ENCODE data around the gene AK1.
A peak's percentile ranks its signal among the peaks of the same experiment; 100 is the strongest.

The AK1 gene

GRCh38 chr9:127903557-127904475 is 26.3 kb upstream of the AK1 start:
- DNase-seq (ENCODE audit: low read depth) = no peak
- H3K4me3 ChIP-seq (ENCODE audit: low read depth, low read length) = no peak overlapping the region

GRCh38 chr9:127899128-127899943 is 21.9 kb upstream of the AK1 start, which contains the start of gene ST6GALNAC6:
ST6GALNAC6 (minus strand) TSS chr9:127899603; CDS start chr9:127897981, 1,622 bp downstream.
- no peak for DNase-seq (ENCODE audit: low read depth)

More at GRCh38 chr9:127903557-127904475, 26.3 kb upstream of the AK1 start:
- no peak for TF ChIP-seq CTCF (IDR thresholded peaks at IDR 0.05; ENCODE audit: control insufficient read depth, extremely low read depth, insufficient read depth)

GRCh38 chr9:127898433-127899127 is 21.1 kb upstream of the AK1 start:
- H3K4me3 ChIP-seq (ENCODE audit: low read depth, low read length) = peak overlapping the region; percentile 89
- DNase-seq (ENCODE audit: low read depth) = no peak
- no peak for TF ChIP-seq CTCF (IDR thresholded peaks at IDR 0.05; ENCODE audit: control insufficient read depth, extremely low read depth, insufficient read depth)

More at GRCh38 chr9:127899128-127899943, 21.9 kb upstream of the AK1 start, which contains the start of gene ST6GALNAC6:
- TF ChIP-seq CTCF (IDR thresholded peaks at IDR 0.05; ENCODE audit: control insufficient read depth, extremely low read depth, insufficient read depth) = no peak
- peak within 1 kb of the TSS; percentile 89 for H3K4me3 ChIP-seq (ENCODE audit: low read depth, low read length)

GRCh38 chr9:127897193-127897692 is 19.8 kb upstream of the AK1 start:
- H3K4me3 ChIP-seq (ENCODE audit: low read depth, low read length) = no peak overlapping the region
- DNase-seq (ENCODE audit: low read depth) = no peak
- TF ChIP-seq CTCF (IDR thresholded peaks at IDR 0.05; ENCODE audit: control insufficient read depth, extremely low read depth, insufficient read depth) = no peak

GRCh38 chr9:127896395-127897192 is 19.1 kb upstream of the AK1 start:
- no peak for DNase-seq (ENCODE audit: low read depth)
- no peak overlapping the region for H3K4me3 ChIP-seq (ENCODE audit: low read depth, low read length)
- no peak for TF ChIP-seq CTCF (IDR thresholded peaks at IDR 0.05; ENCODE audit: control insufficient read depth, extremely low read depth, insufficient read depth)
